Endothelial cell of umbilical vein (primary cell): ENCODE data around the gene NTF3. TPM values are rescaled to one million over a fixed set of nuclear protein-coding genes. Genes with fewer than 3 reads are reported as not detected.

Experiments used
- BruUV-seq: library from RNA; stranded (reverse); fragments of 400-500 nt; replicated peaks from 2 replicates; lab custom pipeline; 2021; lab: Mats Ljungman, UMichigan
- CTCF ChIA-PET: fragments of 300-600, 350-600 bp; sonication (Branson Sonifier 250); formaldehyde crosslinking; loops from one replicate; lab custom pipeline; 2021; ENCODE audit warnings: antibody characterized with exemption, inconsistent platforms; lab: Charles Lee
- POLR2A ChIA-PET: fragments of 300-600, 350-600 bp; sonication (Branson Sonifier 250); formaldehyde crosslinking; loops from one replicate; lab custom pipeline; 2021; ENCODE audit warnings: antibody characterized with exemption, inconsistent platforms; lab: Charles Lee
- DNase-seq: peaks from one replicate; pipeline ENCODE4 v3.0.0-alpha.2; 2011; ENCODE audit warnings: low read depth, low spot score
- FAIRE-seq: peaks from 2 replicates; lab custom pipeline; 2011; peaks lifted over from hg19 to GRCh38; lab: Jason Lieb, UNC
- H2AFZ ChIP-seq: 2 replicates; pipeline ENCODE4 v1.6.0; 2012; ENCODE audit warnings: low read depth, low read length, control low read depth, inconsistent platforms
- H3K27ac ChIP-seq: 2 replicates; pipeline ENCODE4 v1.5.1; 2011; ENCODE audit warnings: low read depth, mild to moderate bottlenecking, control low read depth, low read length, moderate library complexity; ENCODE audit not compliant: insufficient read depth
- H3K27me3 ChIP-seq, 2 experiments: 2 replicates each; pipeline versions ENCODE4 v1.6.0 to v1.6.1; 2011; ENCODE audit warnings: low read length in 2 of 2, mixed read lengths in 1 of 2; ENCODE audit not compliant: control insufficient read depth in 2 of 2, insufficient read depth in 2 of 2
- H3K36me3 ChIP-seq, 2 experiments: 2 replicates in 1 of 2; 3 replicates in 1 of 2; pipeline ENCODE4 v1.5.1; 2011; ENCODE audit warnings: low read length in 2 of 2, mild to moderate bottlenecking in 1 of 2, moderate library complexity in 1 of 2; ENCODE audit not compliant: control insufficient read depth in 2 of 2, insufficient read depth in 2 of 2; ENCODE audit errors: extremely low read depth in 1 of 2
- H3K4me1 ChIP-seq: 3 replicates; pipeline ENCODE4 v1.5.1; 2011; ENCODE audit warnings: mild to moderate bottlenecking, low read length; ENCODE audit not compliant: control insufficient read depth, insufficient read depth; ENCODE audit errors: extremely low read depth
- H3K4me2 ChIP-seq: 2 replicates; pipeline ENCODE4 v1.6.1; 2011; ENCODE audit warnings: low read length, control low read depth, mixed read lengths; ENCODE audit not compliant: insufficient read depth
- H3K4me3 ChIP-seq, 3 experiments: fragments of 200-600 bp in 1 of 3; sonication (generic), shearing (Covaris generic) in 1 of 3; replicated peaks in 1 of 3; 2 replicates each; pipeline ENCODE4 v1.5.1; 2011 to 2016; ENCODE audit warnings: control low read depth in 3 of 3, low read length in 3 of 3, mild to moderate bottlenecking in 2 of 3, inconsistent platforms in 1 of 3, low read depth in 1 of 3, moderate library complexity in 1 of 3; ENCODE audit not compliant: insufficient read depth in 1 of 3
- H3K79me2 ChIP-seq: 2 replicates; pipeline ENCODE4 v1.6.0; 2012; ENCODE audit warnings: low read length, inconsistent platforms; ENCODE audit not compliant: control insufficient read depth, insufficient read depth
- H3K9ac ChIP-seq: replicated peaks from 2 replicates; pipeline ENCODE3; 2011; ENCODE audit warnings: low read length, control low read depth; ENCODE audit not compliant: insufficient read depth; ENCODE audit errors: extremely low read depth
- H3K9me1 ChIP-seq: replicated peaks from 3 replicates; pipeline ENCODE4 v1.6.0; 2011; ENCODE audit warnings: mild to moderate bottlenecking, low read length; ENCODE audit not compliant: control insufficient read depth, insufficient read depth; ENCODE audit errors: extremely low read depth
- H3K9me3 ChIP-seq: replicated peaks from 2 replicates; pipeline ENCODE4 v1.5.1; 2012; ENCODE audit warnings: low read length, inconsistent platforms; ENCODE audit not compliant: control insufficient read depth, insufficient read depth
- H4K20me1 ChIP-seq: replicated peaks from 2 replicates; pipeline ENCODE3; 2011; ENCODE audit warnings: mild to moderate bottlenecking, low read length; ENCODE audit not compliant: control insufficient read depth, insufficient read depth; ENCODE audit errors: extremely low read depth
- EZH2 ChIP-seq: IDR thresholded peaks from 2 replicates; pipeline ENCODE4 v1.6.1; 2012; ENCODE audit warnings: borderline replicate concordance, low read depth, mild to moderate bottlenecking, moderate library complexity, low read length, inconsistent platforms; ENCODE audit not compliant: severe bottlenecking
- FOS ChIP-seq: IDR thresholded peaks from 2 replicates; pipeline ENCODE4 v1.6.1; 2011; ENCODE audit warnings: mild to moderate bottlenecking, low read length, moderate library complexity, borderline replicate concordance; ENCODE audit not compliant: insufficient read depth
- GATA2 ChIP-seq: IDR thresholded peaks from 2 replicates; pipeline ENCODE4 v1.7.0; 2011; ENCODE audit warnings: low read depth, mild to moderate bottlenecking, moderate library complexity, mixed read lengths, low read length; ENCODE audit not compliant: insufficient read length, insufficient read depth
- JUN ChIP-seq: IDR thresholded peaks from 2 replicates; pipeline ENCODE4 v1.6.1; 2011; ENCODE audit warnings: borderline replicate concordance, low read depth; ENCODE audit not compliant: insufficient read length, insufficient read depth
- MYC ChIP-seq: IDR thresholded peaks from one replicate; pipeline ENCODE4 v1.6.1; 2011; ENCODE audit warnings: mild to moderate bottlenecking, low read depth, low read length
- POLR2A ChIP-seq: IDR thresholded peaks from 2 replicates; pipeline ENCODE4 v1.6.1; 2012; ENCODE audit warnings: low read depth, mild to moderate bottlenecking, control low read depth, low read length
- POLR2AphosphoS5 ChIP-seq: IDR thresholded peaks from 2 replicates; pipeline ENCODE4 v1.6.1; 2012; ENCODE audit warnings: low read depth, mild to moderate bottlenecking, control low read depth, low read length, moderate library complexity; ENCODE audit not compliant: insufficient read depth
- dilution Hi-C: fragments of 300-500 bp; cut with MboI; formaldehyde crosslinking; loops from one replicate; pipeline ENCODE4 v1.15.0; 2019; ENCODE audit warnings: low sequenced_read_pairs; ENCODE audit not compliant: extremely low pct_ligation_motif_present
- intact Hi-C: fragments of 100-400 bp; cut with micrococcal nuclease; formaldehyde crosslinking; loops from one replicate; pipeline ENCODE4 v1.10.0; 2022
- polyA plus RNA-seq, 4 experiments: library from polyadenylated mRNA; depleted of rRNA in 3 of 4; stranded (reverse) in 3 of 4; unstranded in 1 of 4; fragments of >200 nt; gene quantifications; 2 replicates each; pipeline versions ENCODE4 v1.2.1 to v1.2.3, GENCODE V29; 2011 to 2012; ENCODE audit warnings: missing spikeins in 1 of 4
- total RNA-seq: library from RNA; stranded (reverse); gene quantifications from 2 replicates; pipeline ENCODE4 v1.2.3, GENCODE V29; 2021
- TF ChIP-seq, protein P1 (sequence below): IDR thresholded peaks from 2 replicates; pipeline ENCODE4 v1.6.1; 2011; ENCODE audit not compliant: insufficient read depth, insufficient read length
- TF ChIP-seq, protein P2 (sequence below), 2 donors: IDR thresholded peaks; 1 replicate in 1 of 2; 2 replicates in 1 of 2; pipeline ENCODE4 v1.5.1; 2011; ENCODE audit warnings: low read length in 2 of 2, mild to moderate bottlenecking in 2 of 2, moderate library complexity in 2 of 2, control low read depth in 1 of 2, inconsistent platforms in 1 of 2, low read depth in 1 of 2; ENCODE audit not compliant: insufficient read depth in 1 of 2; ENCODE audit errors: extremely low read depth in 1 of 2

The NTF3 gene
- total and polyA plus RNA-seq, 2 donors (not counting 3 experiments of a cell fraction or from before 2014, with no cell fraction given) = not detected

DNA sequence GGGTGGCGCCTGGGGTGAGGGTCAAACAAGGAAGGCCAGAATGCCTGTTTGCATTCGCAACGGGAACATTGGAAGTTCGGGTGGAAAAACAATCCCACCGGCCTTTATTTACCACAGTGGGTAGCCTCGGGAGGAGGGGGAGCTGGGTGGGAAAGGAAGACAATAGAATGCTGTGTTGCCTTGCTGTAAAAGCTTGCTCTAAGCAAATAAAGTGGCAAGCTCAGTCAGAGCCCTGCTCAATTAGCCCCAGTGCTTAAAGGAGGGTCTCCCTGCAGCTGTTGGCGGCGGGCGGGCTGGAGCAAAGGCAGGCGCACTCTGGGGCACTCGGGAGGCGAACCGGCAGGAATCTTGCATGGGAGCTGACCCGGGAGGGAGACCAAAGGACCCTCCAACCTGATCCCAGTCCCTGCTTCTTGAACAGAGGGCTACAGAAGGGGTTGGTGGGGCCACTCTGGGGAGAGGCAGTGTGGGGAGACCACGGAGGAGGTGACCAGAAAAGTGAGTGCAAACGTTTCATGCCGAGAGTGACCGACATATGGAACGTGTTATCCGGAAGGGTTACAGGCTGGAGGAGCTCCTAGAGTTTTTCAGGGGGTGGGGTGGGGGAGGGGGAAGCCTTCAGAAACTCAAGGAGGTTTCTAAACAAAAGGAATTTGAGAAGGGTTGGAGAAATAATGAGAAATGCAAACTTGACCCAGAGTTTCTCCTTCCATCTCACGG is 48.5 kb downstream of the NTF3 start:
- intact Hi-C loops = no loop called here

More for the DNA sequence above, 48.5 kb downstream of the NTF3 start:
- no peaks in the 10 kb centered on the region for H4K20me1 ChIP-seq
- no peaks in the 10 kb centered on the region for H3K4me1 ChIP-seq
- no peak overlapping the region for H3K9ac ChIP-seq
- no peaks in the 10 kb centered on the region for H3K9me3 ChIP-seq
- no peak overlapping the region for H3K4me2 ChIP-seq
- H3K79me2 ChIP-seq = no peaks in the 10 kb centered on the region
- no peak overlapping the region for H3K4me3 ChIP-seq
- no peaks in the 10 kb centered on the region for H3K9me1 ChIP-seq
- H3K36me3 ChIP-seq = no peaks in the 10 kb centered on the region
- no peak for TF ChIP-seq EZH2
- no peak for TF ChIP-seq FOS
- no peak for TF ChIP-seq POLR2AphosphoS5
- no peak for TF ChIP-seq MYC
- TF ChIP-seq GATA2 = no peak
- TF ChIP-seq, protein P1, sequence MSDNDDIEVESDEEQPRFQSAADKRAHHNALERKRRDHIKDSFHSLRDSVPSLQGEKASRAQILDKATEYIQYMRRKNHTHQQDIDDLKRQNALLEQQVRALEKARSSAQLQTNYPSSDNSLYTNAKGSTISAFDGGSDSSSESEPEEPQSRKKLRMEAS = no peak
- TF ChIP-seq POLR2A = no peak
- TF ChIP-seq, protein P2, sequence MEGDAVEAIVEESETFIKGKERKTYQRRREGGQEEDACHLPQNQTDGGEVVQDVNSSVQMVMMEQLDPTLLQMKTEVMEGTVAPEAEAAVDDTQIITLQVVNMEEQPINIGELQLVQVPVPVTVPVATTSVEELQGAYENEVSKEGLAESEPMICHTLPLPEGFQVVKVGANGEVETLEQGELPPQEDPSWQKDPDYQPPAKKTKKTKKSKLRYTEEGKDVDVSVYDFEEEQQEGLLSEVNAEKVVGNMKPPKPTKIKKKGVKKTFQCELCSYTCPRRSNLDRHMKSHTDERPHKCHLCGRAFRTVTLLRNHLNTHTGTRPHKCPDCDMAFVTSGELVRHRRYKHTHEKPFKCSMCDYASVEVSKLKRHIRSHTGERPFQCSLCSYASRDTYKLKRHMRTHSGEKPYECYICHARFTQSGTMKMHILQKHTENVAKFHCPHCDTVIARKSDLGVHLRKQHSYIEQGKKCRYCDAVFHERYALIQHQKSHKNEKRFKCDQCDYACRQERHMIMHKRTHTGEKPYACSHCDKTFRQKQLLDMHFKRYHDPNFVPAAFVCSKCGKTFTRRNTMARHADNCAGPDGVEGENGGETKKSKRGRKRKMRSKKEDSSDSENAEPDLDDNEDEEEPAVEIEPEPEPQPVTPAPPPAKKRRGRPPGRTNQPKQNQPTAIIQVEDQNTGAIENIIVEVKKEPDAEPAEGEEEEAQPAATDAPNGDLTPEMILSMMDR (IDR thresholded peaks at IDR 0.05; ENCODE audit: extremely low read depth in 1 of 2, insufficient read depth in 1 of 2, low read depth in 1 of 2, low read length in 2 of 2) = no peak
- no peak for TF ChIP-seq JUN
- CTCF ChIA-PET = interaction anchor here (1.3 kb wide), 1 partner anchor 31 kb away, joined by 3 read pairs; no protein-coding TSS in a partner anchor
- no peak overlapping the region for H2AFZ ChIP-seq
- POLR2A ChIA-PET = no interaction called here
- DNase-seq = no peak
- dilution Hi-C loops = no loop called here
- BruUV-seq = no TSS peak
- no peak overlapping the region for H3K27ac ChIP-seq
- no peak for FAIRE-seq
- H3K27me3 ChIP-seq = peaks cover 10 to 24% of the 10 kb centered on the region in 2 experiments
